ENCODE results near the gene ARHGDIA. TPM values are rescaled to one million over a fixed set of nuclear protein-coding genes. Genes with fewer than 3 reads are reported as not detected.

The ARHGDIA gene
- total and polyA plus RNA-seq, 2 of the 8 experiments (the other 6 are each of a cell fraction or from before 2014, with no cell fraction given) = 62.4 to 217 TPM

- DNase-seq (ENCODE audit: low read depth in 1 of 2, low spot score in 2 of 2) (no peak), FAIRE-seq (no peak)
- H3K36me3 ChIP-seq (ENCODE audit: control insufficient read depth in 2 of 4, insufficient read depth in 4 of 4, low read length in 3 of 4) = peaks cover 8 to 21% (median 18%) of the 10 kb centered on the region in 4 experiments
- H3K79me1 ChIP-seq (ENCODE audit: low read depth, low read length) = peaks cover 2% of the 10 kb centered on the region; the same call in 1 of the 2 replicates
- peak overlapping the region; percentile 45 to 88 (median 70) for H3K4me3 ChIP-seq (ENCODE audit: extremely low read depth in 1 of 4, insufficient read depth in 2 of 4, low read depth in 3 of 4, low read length in 4 of 4)
- H3K79me2 ChIP-seq (ENCODE audit: control insufficient read depth in 1 of 2, insufficient read depth in 2 of 2, low read length in 2 of 2) = no peaks in the 10 kb centered on the region
- H2BK12ac ChIP-seq (ENCODE audit: low read depth, low read length) = no peak overlapping the region; the same call in 1 of the 2 replicates
- no peak overlapping the region for H3K56ac ChIP-seq (replicated peaks; ENCODE audit: insufficient read length, low read depth, low read length)
- no peak overlapping the region for H3K23ac ChIP-seq (ENCODE audit: insufficient read length)
- H4K8ac ChIP-seq (ENCODE audit: extremely low read depth, insufficient read depth, low read length) = no peak overlapping the region
- H2BK20ac ChIP-seq (ENCODE audit: low read length) = no peak overlapping the region
- H2BK15ac ChIP-seq (ENCODE audit: low read length) = peak overlapping the region; percentile 61; the same call in 1 of the 2 replicates
- no peak overlapping the region for H2BK120ac ChIP-seq (replicated peaks; ENCODE audit: low read depth, low read length)
- peak overlapping the region in 1 of 4 experiments; percentile 42; a peak in 2 of 7 replicates for H3K9ac ChIP-seq (replicated peaks in 1 of 4; ENCODE audit: extremely low read depth in 1 of 4, low read depth in 3 of 4, low read length in 3 of 4)
- no peaks in the 10 kb centered on the region for H3K9me3 ChIP-seq (ENCODE audit: insufficient read depth in 2 of 2, low read depth in 1 of 2, low read length in 1 of 2)
- no peak overlapping the region for H4K91ac ChIP-seq (replicated peaks; ENCODE audit: insufficient read length, low read length)
- peaks cover 3 to 40% of the 10 kb centered on the region in 2 experiments for H4K20me1 ChIP-seq (replicated peaks in 1 of 2; ENCODE audit: control insufficient read depth in 1 of 2, insufficient read depth in 2 of 2, low read length in 2 of 2)
- H3K14ac ChIP-seq (ENCODE audit: insufficient read length) = no peak overlapping the region
- H3K4ac ChIP-seq (replicated peaks; ENCODE audit: insufficient read length, low read depth, low read length) = no peak overlapping the region
- peak overlapping the region; percentile 68 to 91 for H3K4me2 ChIP-seq (ENCODE audit: insufficient read depth in 1 of 2, low read depth in 2 of 2, low read length in 2 of 2)
- H2AK5ac ChIP-seq (ENCODE audit: low read depth, low read length) = no peak overlapping the region
- H4K5ac ChIP-seq (ENCODE audit: insufficient read length, low read depth, low read length) = no peak overlapping the region
- H3K27ac ChIP-seq (ENCODE audit: low read depth, low read length) = no peak overlapping the region
- H3K18ac ChIP-seq (ENCODE audit: extremely low read depth, low read length) = 0 out of 2 replicates have a peak overlapping the region, but pooled peaks have one; percentile 60
- peaks cover 6% of the 10 kb centered on the region; the same call in 1 of the 2 replicates for H3K23me2 ChIP-seq (ENCODE audit: low read depth, low read length)
- POLR2A ChIA-PET (ENCODE audit: partially characterized antibody) = interaction anchor here (0.7 to 8.7 kb wide), 8 partner anchors 9 to 120 kb away, joined by 3 to 135 read pairs (median 4); partner anchors contain the start of gene MAFG
- H2AFZ ChIP-seq (ENCODE audit: low read length) = no peak overlapping the region
- WGBS, 2 experiments (ENCODE audit: extremely low coverage in 1 of 2, insufficient coverage in 1 of 2, insufficient read length in 1 of 2, insufficient replicate concordance in 2 of 2, low coverage in 1 of 2, low lambda C conversion rate in 2 of 2, missing lambda C conversion rate in 1 of 2) = 59% methylated on average over 23 of the region's 23 CpGs; no CpG with 5 or more reads in 1 of the 2 experiments
- H3K27me3 ChIP-seq (replicated peaks in 1 of 4; ENCODE audit: control insufficient read depth in 3 of 4, extremely low read depth in 1 of 4, insufficient read depth in 3 of 4, low read length in 3 of 4) = peaks cover 0 to 4% (median 2%) of the 10 kb centered on the region in 4 experiments; a peak in 2 of 7 replicates
- CTCF ChIA-PET (ENCODE audit: partially characterized antibody) = interaction anchor here (0.9 to 1.7 kb wide), 5 partner anchors 29 to 121 kb away, joined by 3 to 7 read pairs (median 3); no protein-coding TSS in a partner anchor
- H2BK5ac ChIP-seq (ENCODE audit: low read depth, low read length) = no peak overlapping the region
- peaks cover 0 to 10% (median 5%) of the 10 kb centered on the region in 4 experiments; a peak in 3 of 7 replicates for H3K4me1 ChIP-seq (replicated peaks in 1 of 4; ENCODE audit: control insufficient read depth in 3 of 4, insufficient read depth in 4 of 4, low read length in 3 of 4)
- TF ChIP-seq SIN3A (conservative IDR thresholded peaks at IDR 0.05 in 1 of 2, IDR thresholded peaks at IDR 0.05 in 1 of 2; ENCODE audit: low read depth in 1 of 2, low read length in 2 of 2) = 0 out of 4 replicates have a peak, but pooled peaks have one; percentile 11 to 23
- TF ChIP-seq BRCA1 (IDR thresholded peaks at IDR 0.05; ENCODE audit: low read depth, low read length) = no peak
- TF ChIP-seq ASH2L (IDR thresholded peaks at IDR 0.05; ENCODE audit: low read length) = peak; percentile 10
Measured at GRCh38 chr17:81909966-81910839, 39.1 kb upstream of the ARHGDIA start.
